CD4-positive, alpha-beta memory T cell (primary cell): ENCODE data around the gene BAG2. TPM values are rescaled to one million over a fixed set of nuclear protein-coding genes. Genes with fewer than 3 reads are reported as not detected.

Source experiments
- CTCF ChIA-PET: fragments of 350-600 bp; sonication (Branson Sonifier 250); formaldehyde crosslinking; loops from one replicate; lab custom pipeline; 2021; ENCODE audit warnings: inconsistent platforms; ENCODE audit not compliant: partially characterized antibody; lab: Charles Lee
- POLR2A ChIA-PET: fragments of 350-600 bp; sonication (Branson Sonifier 250); formaldehyde crosslinking; loops from one replicate; lab custom pipeline; 2021; ENCODE audit not compliant: partially characterized antibody; lab: Charles Lee
- DNase-seq, 5 donors: peaks; one replicate each; pipeline versions ENCODE4 v3.0.0 to v3.0.0-alpha.2; 2020 to 2022; ENCODE audit warnings: mixed read lengths in 1 of 5
- H3K27ac ChIP-seq: one replicate; pipeline ENCODE4 v1.7.0; 2013; ENCODE audit warnings: low read depth, low read length
- H3K27me3 ChIP-seq: 2 replicates; pipeline ENCODE4 v1.7.0; 2013; ENCODE audit warnings: mild to moderate bottlenecking, low read length, moderate library complexity; ENCODE audit not compliant: insufficient read depth
- H3K36me3 ChIP-seq: 2 replicates; pipeline ENCODE4 v1.7.0; 2013; ENCODE audit warnings: mild to moderate bottlenecking, low read length, moderate library complexity; ENCODE audit not compliant: insufficient read depth
- H3K4me1 ChIP-seq: 2 replicates; pipeline ENCODE4 v1.7.0; 2013; ENCODE audit warnings: mild to moderate bottlenecking, low read length, moderate library complexity; ENCODE audit not compliant: insufficient read depth
- H3K4me3 ChIP-seq, 2 donors: one replicate each; pipeline ENCODE4 v1.7.0; 2013; ENCODE audit warnings: low read length in 2 of 2, mild to moderate bottlenecking in 1 of 2
- H3K9me3 ChIP-seq, 2 donors: one replicate each; pipeline ENCODE4 v1.7.0; 2013; ENCODE audit warnings: low read length in 2 of 2, control low read depth in 1 of 2; ENCODE audit not compliant: control insufficient read depth in 1 of 2
- H3K27ac Mint-ChIP-seq, 7 donors: one replicate each; pipeline ENCODE4 v1.8.0; 2020 to 2021; ENCODE audit warnings: mixed read lengths in 7 of 7, mild to moderate bottlenecking in 6 of 7, inconsistent platforms in 3 of 7, moderate library complexity in 3 of 7
- H3K27me3 Mint-ChIP-seq, 2 donors: one replicate each; pipeline ENCODE4 v1.8.0; 2020 to 2021; ENCODE audit warnings: mixed read lengths in 2 of 2
- H3K36me3 Mint-ChIP-seq, 2 donors: one replicate each; pipeline ENCODE4 v1.8.0; 2020 to 2021; ENCODE audit warnings: mixed read lengths in 2 of 2, inconsistent platforms in 1 of 2, mild to moderate bottlenecking in 1 of 2
- H3K4me1 Mint-ChIP-seq, 4 donors: one replicate each; pipeline ENCODE4 v1.8.0; 2020 to 2021; ENCODE audit warnings: mixed read lengths in 4 of 4, mild to moderate bottlenecking in 1 of 4
- H3K4me3 Mint-ChIP-seq, 8 donors: one replicate each; pipeline ENCODE4 v1.8.0; 2020 to 2021; ENCODE audit warnings: mixed read lengths in 8 of 8, mild to moderate bottlenecking in 7 of 8, moderate library complexity in 6 of 8, inconsistent platforms in 3 of 8
- H3K9me3 Mint-ChIP-seq, 8 donors: one replicate each; pipeline ENCODE4 v1.8.0; 2020 to 2021; ENCODE audit warnings: mixed read lengths in 8 of 8, mild to moderate bottlenecking in 5 of 8, inconsistent platforms in 3 of 8, moderate library complexity in 1 of 8
- intact Hi-C: fragments of 100-400 bp; cut with micrococcal nuclease; formaldehyde crosslinking; loops from one replicate; pipeline ENCODE4 v1.15.1; 2023
- polyA plus RNA-seq, 2 donors: library from polyadenylated mRNA; unstranded; fragments of 300-500 nt; fragmentation: Illumina TruSeq; gene quantifications; one replicate each; pipeline ENCODE4 v1.2.3, GENCODE V29; 2021
- total RNA-seq, 2 experiments: library from RNA; stranded (reverse); gene quantifications; one replicate each; pipeline ENCODE4 v1.2.3, GENCODE V29; 2021

BAG2 gene
- total and polyA plus RNA-seq, 4 experiments from 2014 or later, result 2.6 to 3.7 (median 3.5) TPM

DNA sequence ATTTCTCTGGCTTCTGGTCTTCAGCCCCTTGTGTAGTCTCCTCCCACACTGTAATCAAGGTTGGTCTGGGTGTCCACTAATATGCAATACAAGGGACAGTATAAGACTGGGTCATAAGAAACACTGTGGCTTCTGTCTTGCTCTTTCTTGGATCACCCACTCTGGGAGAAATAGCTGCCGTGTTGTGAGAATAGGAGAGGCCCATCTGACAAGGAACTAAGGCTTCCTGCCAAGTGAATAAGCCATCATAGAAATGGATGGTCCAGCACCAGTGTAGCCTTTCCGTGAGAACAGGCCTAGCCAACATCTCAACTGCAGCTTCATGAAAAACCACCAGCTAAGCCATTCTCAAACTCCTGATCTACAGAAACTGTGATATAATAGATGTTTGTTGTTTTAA, 23.3 kb downstream of the BAG2 start:
- no peaks in the 10 kb centered on the region for H3K4me1 ChIP-seq
- no peaks in the 10 kb centered on the region for H3K36me3 ChIP-seq
- no peaks in the 10 kb centered on the region for H3K4me1 Mint-ChIP-seq
- peaks cover 0 to 15% of the 10 kb centered on the region in 2 donors for H3K36me3 Mint-ChIP-seq
- no peak overlapping the region for H3K27ac ChIP-seq
- intact Hi-C loops, result no loop called here
- no peak for DNase-seq
- no peaks in the 10 kb centered on the region for H3K9me3 ChIP-seq
- ChIA-PET CTCF (no interaction called here), POLR2A (no interaction called here)
- H3K4me3 ChIP-seq, result no peak overlapping the region
- no peak overlapping the region for H3K4me3 Mint-ChIP-seq
- no peaks in the 10 kb centered on the region for H3K27me3 Mint-ChIP-seq
- H3K27me3 ChIP-seq, result no peaks in the 10 kb centered on the region
- H3K9me3 Mint-ChIP-seq, result no peaks in the 10 kb centered on the region
- no peak overlapping the region for H3K27ac Mint-ChIP-seq

DNA sequence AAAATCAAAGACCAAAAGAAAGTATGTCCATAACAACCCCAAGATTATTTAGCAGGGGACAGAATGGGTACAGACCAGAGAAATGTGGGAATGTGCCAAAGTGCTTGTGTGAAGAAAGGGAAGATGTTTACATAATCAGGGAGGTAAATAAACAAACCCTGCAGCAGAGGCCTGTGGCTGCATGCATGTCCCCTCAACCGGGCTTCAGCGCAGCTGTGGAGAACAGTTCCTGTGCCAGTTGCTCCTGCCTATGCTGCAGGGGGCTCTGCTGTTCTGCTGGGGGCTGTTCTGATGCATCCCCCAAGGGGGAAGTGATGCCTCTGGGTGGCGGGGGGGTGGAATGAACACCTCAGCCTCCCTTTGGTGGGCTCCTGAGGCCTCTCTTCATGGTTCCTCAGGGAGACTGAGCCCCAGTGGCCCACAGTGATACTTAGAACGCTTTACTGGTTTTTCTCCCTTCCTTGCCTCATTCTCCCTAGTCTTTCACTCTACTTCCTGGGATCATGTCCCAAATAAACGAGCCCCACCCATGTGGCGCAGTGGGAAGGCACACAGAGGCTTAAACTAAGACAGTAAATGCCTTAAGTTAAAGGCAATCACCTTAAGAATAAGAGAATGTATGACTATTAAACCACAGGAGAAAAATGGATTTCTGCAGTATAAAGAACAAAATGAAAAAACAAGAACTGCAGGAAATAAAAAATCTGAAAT, 27.0 kb downstream of the BAG2 start:
- Histone ChIP-seq H3K9me3 (no peaks in the 10 kb centered on the region), H3K27me3 (no peaks in the 10 kb centered on the region), H3K27ac (no peak overlapping the region), H3K36me3 (no peaks in the 10 kb centered on the region), H3K4me3 (no peak overlapping the region), H3K4me1 (no peaks in the 10 kb centered on the region)
- ChIA-PET CTCF (interaction anchor here (0.8 kb wide), 1 partner anchor 10 kb away, joined by 3 read pairs; no protein-coding TSS in a partner anchor), POLR2A (no interaction called here)
- H3K27me3 Mint-ChIP-seq, result no peaks in the 10 kb centered on the region
- H3K27ac Mint-ChIP-seq, result no peak overlapping the region
- DNase-seq, result no peak
- H3K36me3 Mint-ChIP-seq, result no peaks in the 10 kb centered on the region
- H3K9me3 Mint-ChIP-seq, result no peaks in the 10 kb centered on the region
- no peaks in the 10 kb centered on the region for H3K4me1 Mint-ChIP-seq
- no peak overlapping the region for H3K4me3 Mint-ChIP-seq
- intact Hi-C loops, result no loop called here

DNA sequence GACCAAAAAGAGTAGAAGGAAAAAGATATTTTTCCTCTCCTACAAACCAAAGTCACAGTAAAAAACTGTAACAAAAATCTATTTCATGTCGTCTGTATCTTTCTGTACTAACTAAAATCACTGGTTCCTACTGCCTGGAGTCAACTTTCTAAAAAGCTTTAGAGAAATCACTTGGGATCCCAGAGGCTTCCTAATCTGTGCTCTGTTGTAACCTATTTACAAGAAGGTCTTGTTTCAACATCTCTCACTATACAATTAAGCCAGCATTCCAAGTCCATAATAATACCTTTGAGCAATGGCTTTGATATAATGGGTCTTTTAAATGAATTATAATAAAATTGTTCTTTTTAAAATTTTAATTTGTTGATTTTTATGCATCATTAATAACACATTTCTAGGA, 29.6 kb downstream of the BAG2 start:
- Mint-ChIP-seq H3K9me3 (no peaks in the 10 kb centered on the region), H3K27me3 (no peaks in the 10 kb centered on the region), H3K4me3 (no peak overlapping the region), H3K27ac (no peak overlapping the region), H3K36me3 (no peaks in the 10 kb centered on the region), H3K4me1 (no peaks in the 10 kb centered on the region)
- H3K4me1 ChIP-seq, result no peaks in the 10 kb centered on the region
- no peaks in the 10 kb centered on the region for H3K9me3 ChIP-seq
- DNase-seq, result no peak
- ChIA-PET POLR2A (no interaction called here), CTCF (no interaction called here)
- H3K4me3 ChIP-seq, result no peak overlapping the region
- intact Hi-C loops, result no loop called here
- no peak overlapping the region for H3K27ac ChIP-seq
- H3K27me3 ChIP-seq, result no peaks in the 10 kb centered on the region
- H3K36me3 ChIP-seq, result no peaks in the 10 kb centered on the region

DNA sequence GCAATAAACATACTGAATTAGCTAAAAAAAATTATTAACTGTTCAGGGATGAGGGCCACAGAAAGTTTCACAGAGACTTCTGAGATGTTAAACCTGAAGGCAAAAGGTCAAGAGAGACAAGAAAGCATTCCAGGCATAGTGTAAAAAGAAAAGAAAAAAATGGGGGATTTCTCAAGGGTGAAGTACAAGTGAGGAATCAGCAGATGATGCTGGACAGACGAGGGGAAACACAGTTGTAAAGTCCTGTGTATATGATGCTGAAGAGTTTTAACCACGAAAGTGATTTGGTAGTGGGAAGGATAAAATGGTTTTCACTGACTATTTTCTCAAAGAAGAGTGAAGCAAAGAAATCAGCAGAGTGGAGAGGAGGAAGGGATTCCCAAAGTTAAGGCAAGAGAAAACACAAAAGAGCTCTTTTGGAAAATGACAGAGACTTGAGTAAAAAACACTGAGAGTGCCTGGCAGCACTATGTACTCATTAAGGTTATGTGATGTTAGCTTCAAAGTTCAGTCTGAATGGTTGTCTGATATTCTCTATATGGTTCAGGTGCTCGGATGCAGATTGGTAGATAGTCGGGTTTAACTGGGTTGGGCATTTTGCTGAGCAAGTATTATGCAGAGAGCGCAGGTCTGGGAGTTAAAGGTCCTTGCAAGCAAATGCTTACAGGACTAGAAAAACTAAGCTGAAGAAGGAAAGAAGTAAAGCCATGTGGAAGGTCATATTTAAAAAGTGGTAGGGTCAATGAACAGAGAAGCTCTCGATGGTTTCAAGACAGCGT, 33.6 kb downstream of the BAG2 start:
- Mint-ChIP-seq H3K27ac (no peak overlapping the region), H3K4me1 (no peaks in the 10 kb centered on the region), H3K4me3 (no peak overlapping the region), H3K36me3 (no peaks in the 10 kb centered on the region), H3K9me3 (peaks cover 0 to 3% (median 0%) of the 10 kb centered on the region in 8 donors), H3K27me3 (no peaks in the 10 kb centered on the region)
- intact Hi-C loops, result no loop called here
- CTCF ChIA-PET, result interaction anchor here (0.9 kb wide), 1 partner anchor 9 kb away, joined by 3 read pairs; no protein-coding TSS in a partner anchor
- Histone ChIP-seq H3K27ac (no peak overlapping the region), H3K9me3 (no peaks in the 10 kb centered on the region), H3K27me3 (no peaks in the 10 kb centered on the region), H3K4me3 (no peak overlapping the region), H3K36me3 (no peaks in the 10 kb centered on the region), H3K4me1 (no peaks in the 10 kb centered on the region)
- no peak for DNase-seq
- POLR2A ChIA-PET, result no interaction called here

DNA sequence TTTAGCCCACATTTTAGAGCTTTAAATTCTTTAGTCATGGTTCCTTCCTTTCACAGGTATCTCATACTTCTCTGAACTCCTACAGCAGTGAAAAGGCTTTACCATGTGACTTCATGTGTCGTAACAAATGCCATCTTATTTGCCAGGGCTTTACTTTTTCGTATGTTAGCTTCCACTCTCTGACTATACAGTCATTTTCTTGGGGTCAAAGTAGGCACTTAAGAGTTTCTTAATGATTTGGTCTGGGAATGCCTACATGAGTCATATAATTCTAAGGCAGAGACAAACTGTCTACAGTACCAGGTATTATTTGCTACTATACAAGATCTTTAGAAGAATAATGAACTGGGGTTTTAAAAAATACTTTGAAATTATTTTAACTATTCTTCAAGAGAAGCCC, 35.0 kb downstream of the BAG2 start:
- Histone ChIP-seq H3K27ac (no peak overlapping the region), H3K4me3 (no peak overlapping the region), H3K36me3 (no peaks in the 10 kb centered on the region), H3K4me1 (no peaks in the 10 kb centered on the region), H3K27me3 (no peaks in the 10 kb centered on the region), H3K9me3 (no peaks in the 10 kb centered on the region)
- DNase-seq, result no peak
- no peak overlapping the region for H3K27ac Mint-ChIP-seq
- H3K9me3 Mint-ChIP-seq, result peaks cover 0 to 3% (median 0%) of the 10 kb centered on the region in 8 donors
- ChIA-PET CTCF (no interaction called here), POLR2A (no interaction called here)
- H3K4me3 Mint-ChIP-seq, result no peak overlapping the region
- peaks cover 0 to 2% (median 0%) of the 10 kb centered on the region in 4 donors for H3K4me1 Mint-ChIP-seq
- H3K27me3 Mint-ChIP-seq, result no peaks in the 10 kb centered on the region
- intact Hi-C loops, result no loop called here
- H3K36me3 Mint-ChIP-seq, result no peaks in the 10 kb centered on the region

DNA sequence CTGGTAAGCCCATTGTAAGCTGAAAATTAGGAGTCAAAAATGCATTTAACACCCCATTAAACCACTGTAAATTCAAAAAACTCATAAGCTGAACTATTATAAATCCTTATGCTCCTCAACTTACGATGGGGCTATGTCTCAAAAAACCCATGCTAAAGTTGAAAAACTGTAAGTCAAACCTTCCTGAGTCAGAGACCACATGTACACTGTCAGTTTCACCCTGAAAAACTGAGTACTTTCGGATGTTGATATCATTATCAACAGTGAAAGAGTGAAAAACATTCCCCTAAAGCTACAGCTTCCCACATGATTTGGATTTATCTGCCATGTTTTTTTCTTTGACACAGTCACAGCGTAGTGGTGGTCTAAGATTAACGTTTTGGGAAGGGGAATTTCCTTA, 35.7 kb downstream of the BAG2 start:
- ChIA-PET POLR2A (no interaction called here), CTCF (interaction anchor here (0.6 kb wide), 1 partner anchor 119 kb away, joined by 3 read pairs; no protein-coding TSS in a partner anchor)
- Mint-ChIP-seq H3K36me3 (no peaks in the 10 kb centered on the region), H3K4me3 (no peak overlapping the region), H3K4me1 (peaks cover 0 to 2% (median 0%) of the 10 kb centered on the region in 4 donors), H3K9me3 (peaks cover 0 to 3% (median 0%) of the 10 kb centered on the region in 8 donors), H3K27me3 (no peaks in the 10 kb centered on the region), H3K27ac (no peak overlapping the region)
- Histone ChIP-seq H3K4me1 (no peaks in the 10 kb centered on the region), H3K9me3 (no peaks in the 10 kb centered on the region), H3K4me3 (no peak overlapping the region), H3K36me3 (no peaks in the 10 kb centered on the region), H3K27ac (no peak overlapping the region), H3K27me3 (no peaks in the 10 kb centered on the region)
- intact Hi-C loops, result no loop called here
- DNase-seq, result no peak

DNA sequence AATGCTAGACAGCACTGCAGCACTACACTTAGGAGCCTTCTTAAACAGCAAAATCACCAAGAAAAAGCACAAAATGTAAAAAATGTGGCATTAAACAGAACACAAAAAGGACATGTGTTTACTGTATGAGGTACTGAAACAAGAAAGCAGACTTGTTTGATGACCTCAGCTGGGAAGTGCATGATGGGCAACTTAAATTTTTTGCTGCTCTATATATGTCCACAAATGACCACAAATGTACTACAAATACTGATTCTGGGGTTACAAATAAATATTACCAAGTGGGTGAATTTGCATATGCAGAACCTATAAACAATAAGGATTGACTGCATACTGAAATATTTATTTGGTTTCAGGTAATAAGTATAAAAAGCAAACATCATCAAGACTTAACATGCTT, 36.9 kb downstream of the BAG2 start:
- H3K4me3 ChIP-seq, result no peak overlapping the region
- H3K9me3 Mint-ChIP-seq, result peaks cover 0 to 3% (median 0%) of the 10 kb centered on the region in 8 donors
- DNase-seq, result no peak
- H3K36me3 ChIP-seq, result no peaks in the 10 kb centered on the region
- ChIA-PET CTCF (no interaction called here), POLR2A (no interaction called here)
- no peaks in the 10 kb centered on the region for H3K9me3 ChIP-seq
- no peak overlapping the region for H3K27ac Mint-ChIP-seq
- no peaks in the 10 kb centered on the region for H3K27me3 Mint-ChIP-seq
- no peaks in the 10 kb centered on the region for H3K36me3 Mint-ChIP-seq
- peaks cover 6% of the 10 kb centered on the region for H3K4me1 ChIP-seq
- no peak overlapping the region for H3K27ac ChIP-seq
- intact Hi-C loops, result no loop called here
- no peak overlapping the region for H3K4me3 Mint-ChIP-seq
- no peaks in the 10 kb centered on the region for H3K27me3 ChIP-seq
- H3K4me1 Mint-ChIP-seq, result peaks cover 1 to 6% (median 6%) of the 10 kb centered on the region in 4 donors
